HG03280 (cell line): ENCODE data around the gene SLC6A13.
"Not testable (repeated sequence)": the region's sequence is repeated elsewhere in the genome, so short reads cannot be mapped to it uniquely, and the experiment has no call there.

Source experiments
- ATAC-seq: cut with Tn5 transposase; IDR thresholded peaks from one replicate; pipeline ENCODE4 v1.9.1; 2021; ENCODE audit warnings: mild to moderate bottlenecking, moderate library complexity; ENCODE audit not compliant: unreplicated experiment

The SLC6A13 gene

DNA sequence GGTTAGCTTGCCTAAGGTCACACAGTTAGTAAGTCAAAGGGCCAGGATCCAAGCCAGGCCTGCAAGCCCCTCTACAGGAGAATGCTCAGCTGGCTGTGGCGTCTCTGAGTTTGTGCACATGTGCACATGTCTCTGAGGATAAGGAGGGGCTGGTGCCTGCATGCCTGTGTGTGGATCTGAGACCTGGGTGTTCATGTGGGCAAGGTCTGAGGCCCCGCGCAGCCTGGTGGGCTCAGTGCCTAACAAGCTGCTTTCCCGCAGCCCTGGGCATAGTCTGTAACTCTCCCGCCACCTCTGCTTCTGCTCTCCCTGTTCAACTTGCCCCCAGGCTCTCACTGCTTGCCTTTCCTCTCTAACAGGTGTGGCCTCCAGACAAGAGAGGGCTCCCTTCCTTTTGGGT lies 44.4 kb downstream of the SLC6A13 start:
- ATAC-seq, result no peak

DNA sequence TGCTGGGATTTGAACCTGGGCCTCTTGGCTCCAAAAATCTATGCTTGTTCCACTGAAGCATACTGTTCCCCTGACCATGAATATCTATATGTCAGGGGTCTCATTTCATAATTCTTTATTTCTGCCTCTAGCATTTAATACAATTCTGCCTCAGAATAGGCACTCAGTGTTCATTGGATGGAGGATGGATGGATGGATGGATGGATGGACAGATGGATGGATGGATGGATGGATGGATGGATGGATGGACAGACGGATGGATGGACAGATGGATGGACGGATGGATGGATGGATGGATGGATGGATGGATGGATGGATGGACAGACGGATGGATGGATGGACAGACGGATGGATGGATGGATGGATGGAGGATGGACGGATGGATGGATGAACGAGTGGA lies 45.6 kb downstream of the SLC6A13 start:
- not testable (repeated sequence) for ATAC-seq

DNA sequence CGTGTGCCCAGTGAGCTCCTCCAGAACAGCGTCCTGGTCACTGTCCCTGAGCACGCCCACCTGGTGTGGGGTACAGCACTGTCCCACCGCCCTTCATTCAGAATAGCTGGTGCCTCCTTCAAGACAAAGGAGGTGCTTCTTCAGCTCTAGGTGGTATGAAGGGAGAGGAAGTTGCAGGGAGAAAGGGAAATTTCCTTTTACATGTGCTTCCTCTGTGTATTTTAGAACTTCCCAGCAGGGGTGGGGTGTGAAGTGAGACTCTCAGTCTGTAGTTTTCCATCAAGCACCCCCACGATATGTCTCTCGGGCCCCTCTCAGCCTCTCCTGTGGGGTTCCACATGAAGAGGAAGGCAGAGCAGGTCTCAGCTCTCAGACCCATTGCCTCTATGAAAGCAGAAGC lies 47.5 kb downstream of the SLC6A13 start:
- no peak for ATAC-seq

DNA sequence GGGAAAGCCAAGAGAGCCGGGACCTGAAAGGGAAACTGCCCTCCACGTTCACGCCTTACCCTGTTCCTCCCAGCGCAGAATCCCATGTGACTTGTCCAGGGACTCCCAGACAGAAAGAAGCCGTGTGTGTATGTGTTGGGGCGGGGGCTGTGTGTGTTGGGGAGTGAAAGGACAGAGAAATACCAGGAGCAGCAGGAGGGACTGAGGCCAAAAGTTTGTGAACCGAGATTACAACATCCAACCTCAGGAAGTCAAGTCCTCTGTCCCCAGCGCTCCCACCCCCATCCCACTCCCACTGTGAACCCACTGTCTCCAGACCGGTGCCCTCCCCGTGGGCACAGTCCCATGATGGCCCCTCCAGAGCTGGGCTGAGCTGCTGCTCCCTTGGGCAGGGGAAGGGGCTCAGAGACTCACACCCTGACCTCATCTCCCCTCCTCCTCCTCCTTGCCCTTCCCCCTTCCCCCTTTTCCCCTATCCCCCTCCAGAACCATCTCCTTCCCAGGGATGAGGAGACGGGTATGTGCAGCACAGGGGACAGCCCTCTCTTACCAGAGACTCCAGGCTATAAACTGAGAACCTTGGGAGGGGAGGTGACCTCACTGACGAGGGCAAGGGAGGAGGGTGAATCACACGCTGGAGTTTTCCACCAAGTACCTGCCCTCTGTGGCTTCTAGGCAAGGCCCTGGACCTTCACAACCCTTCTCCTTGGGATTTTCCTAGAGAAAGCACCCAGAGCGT lies 48.5 kb downstream of the SLC6A13 start, which contains the start of gene SLC6A12:
Gene SLC6A12, minus strand, starts transcription at position 155 of the 739 bp plus-strand sequence. CDS start 4,171 bp downstream, outside the sequence.
- ATAC-seq, result no peak

DNA sequence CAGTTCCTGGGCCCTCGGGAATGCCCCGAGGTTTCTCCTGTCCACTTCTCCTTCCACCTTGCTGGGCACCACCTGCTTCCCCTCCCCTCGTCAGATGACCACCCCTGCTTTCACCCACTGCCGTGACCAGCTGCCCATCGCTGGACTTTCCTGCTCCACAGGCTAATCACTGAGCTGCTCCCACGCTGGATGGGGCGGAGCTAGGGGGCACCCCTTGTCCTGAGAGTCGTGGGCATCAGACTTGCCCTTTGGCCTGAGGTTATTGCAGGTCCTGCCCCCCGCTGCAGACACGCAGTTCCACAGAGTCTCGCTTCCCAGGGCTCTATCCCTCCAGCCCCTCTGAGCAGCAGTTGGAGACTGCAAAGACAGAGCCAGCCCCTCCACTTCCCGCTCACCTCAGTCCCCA lies 49.1 kb downstream of the SLC6A13 start:
- ATAC-seq, result no peak

DNA sequence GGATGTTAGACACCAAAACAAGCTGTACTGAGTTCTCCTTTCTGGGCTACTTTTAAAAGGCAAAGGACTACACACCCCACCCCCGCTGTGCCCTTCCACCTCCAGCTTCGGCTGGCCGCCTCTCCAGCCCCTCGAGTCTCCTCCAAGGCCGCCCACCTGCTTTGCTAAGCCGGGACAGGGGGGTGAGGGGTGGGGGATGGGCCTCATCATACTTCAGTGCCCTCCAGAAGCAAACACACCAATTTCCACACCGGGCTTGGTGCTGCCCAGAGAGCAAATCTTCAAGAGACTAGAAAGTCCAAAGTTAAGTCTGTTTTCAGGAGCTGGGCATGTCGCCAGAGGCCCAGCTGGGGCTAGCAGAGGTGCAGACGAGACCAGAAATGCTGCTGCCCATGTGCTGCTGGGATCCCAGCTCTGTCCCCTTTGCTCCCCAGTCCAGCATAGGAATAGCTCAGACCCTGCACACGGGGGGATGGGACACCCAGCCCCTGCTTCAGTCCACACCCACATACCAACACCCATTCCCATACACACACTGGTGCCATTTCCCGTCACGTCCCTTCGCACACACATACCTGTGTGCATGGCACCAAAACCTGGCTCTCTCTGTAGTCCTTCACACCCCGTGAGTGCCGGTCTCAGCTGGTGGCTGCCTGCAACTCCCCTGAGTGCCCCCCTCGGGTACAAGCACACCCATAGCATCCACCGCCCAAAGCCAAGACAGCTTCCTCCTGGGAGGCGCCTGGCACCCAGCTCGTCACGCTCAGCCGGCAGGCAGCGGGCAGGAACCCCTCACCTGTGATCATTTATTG lies 49.7 kb downstream of the SLC6A13 start:
- ATAC-seq, result no peak

DNA sequence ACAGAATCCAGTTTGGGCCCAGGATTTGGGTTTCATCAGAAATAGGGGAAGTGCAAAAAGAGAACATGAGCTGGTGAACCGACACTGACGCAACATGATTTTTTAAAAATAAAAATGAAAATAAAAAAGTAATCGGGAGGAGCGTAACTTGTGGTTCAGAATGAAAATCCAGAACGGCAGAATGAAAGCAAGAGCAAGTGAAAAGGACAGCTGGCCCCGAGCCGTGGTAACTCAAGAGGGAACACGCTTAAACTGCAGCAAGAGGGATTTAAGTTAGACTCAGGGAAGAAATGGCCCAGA lies 50.3 kb downstream of the SLC6A13 start:
- ATAC-seq, result no peak

DNA sequence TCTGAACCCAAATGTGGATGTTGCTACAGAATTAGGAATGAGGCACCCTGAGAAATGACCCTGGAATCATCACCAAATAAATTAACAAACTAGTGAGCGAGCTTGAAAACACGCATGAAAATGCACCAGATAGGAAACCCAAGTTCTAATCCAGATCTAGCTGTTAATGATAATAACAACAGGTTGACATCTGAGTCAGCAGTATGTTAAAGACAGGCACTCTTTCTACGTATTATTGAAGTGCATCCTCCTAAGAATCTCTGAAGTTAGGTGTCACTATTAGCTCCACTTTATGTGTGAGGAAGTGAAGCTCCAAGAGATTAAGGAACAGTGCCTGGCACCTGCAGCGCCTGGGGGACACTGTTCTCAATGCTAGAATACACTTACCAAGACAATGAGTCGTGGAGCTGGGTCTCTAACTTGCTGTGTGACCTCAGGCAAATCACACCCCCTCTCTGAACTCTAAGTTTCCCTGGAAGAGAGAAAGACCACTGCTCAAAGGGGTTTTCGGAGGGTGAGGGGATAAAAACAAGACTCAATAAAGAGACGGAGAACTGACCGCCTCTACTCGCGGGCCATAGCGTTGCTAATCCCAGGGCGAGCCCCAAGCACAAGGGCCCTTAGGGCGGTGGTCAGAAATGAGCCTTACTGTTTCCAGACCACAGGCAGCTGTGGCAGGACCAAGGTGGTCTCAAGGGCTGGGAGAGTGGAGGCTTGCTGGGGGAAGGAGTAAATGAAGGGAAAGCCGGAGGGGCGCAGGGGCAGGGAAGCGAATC lies 50.8 kb downstream of the SLC6A13 start:
- ATAC-seq, result no peak

DNA sequence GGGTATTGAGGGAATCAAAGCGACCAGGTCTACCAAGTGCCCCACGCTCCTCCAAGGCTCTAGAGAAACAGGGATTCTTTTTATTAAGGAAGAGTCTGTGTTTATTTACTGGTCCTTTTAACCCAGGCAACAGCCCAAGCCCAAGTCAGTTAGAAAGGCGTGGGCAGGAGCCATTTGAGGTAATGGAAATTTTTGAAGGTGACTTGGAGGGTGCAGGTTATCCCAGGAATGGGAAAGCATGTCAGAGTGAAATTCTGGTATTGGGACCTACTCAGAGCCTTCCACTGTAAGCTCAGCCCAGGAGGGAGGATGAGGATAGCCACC lies 51.5 kb downstream of the SLC6A13 start:
- ATAC-seq, result no peak

DNA sequence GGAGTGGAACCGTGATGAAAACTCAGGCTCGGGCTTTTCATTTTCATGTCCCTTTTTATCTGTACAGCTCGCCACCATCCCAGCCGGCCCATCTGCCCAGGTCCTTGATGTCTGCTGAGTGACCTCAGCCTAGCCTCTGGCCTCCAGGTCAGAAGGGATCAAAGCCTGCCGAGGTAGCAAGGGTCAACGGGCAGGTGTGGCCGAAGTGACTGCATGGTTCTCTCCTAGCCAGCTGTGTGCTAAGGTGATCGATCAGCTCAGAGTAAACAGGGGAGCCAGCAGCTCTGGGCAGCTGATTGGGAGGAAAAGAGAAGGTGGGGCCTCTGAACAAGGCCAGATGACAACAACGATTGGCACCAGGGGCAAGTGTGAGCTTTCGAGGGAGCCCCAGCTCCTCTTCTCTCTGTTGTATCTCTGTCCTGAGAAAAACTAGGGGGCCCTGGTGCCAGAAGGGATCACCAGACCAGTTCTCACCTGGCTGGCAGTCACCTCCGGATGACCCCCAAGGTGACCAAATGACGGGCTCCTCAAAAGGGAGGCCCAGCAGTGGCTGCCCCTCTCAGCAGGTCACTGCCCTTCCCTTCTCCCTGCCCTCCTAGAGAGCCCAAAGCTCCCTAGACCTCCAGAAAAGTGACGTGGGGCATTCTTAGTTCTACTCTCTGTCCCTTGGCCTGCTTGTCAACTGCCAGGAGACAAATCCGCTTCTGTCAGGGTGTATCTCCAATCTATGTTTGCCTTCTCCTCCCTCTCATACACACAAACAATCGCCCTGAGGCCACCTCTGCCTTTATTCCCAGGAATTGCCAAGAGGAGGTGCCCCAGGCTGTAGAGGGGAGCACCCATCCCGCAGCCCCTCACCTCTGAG lies 52.1 kb downstream of the SLC6A13 start:
- ATAC-seq, result no peak

DNA sequence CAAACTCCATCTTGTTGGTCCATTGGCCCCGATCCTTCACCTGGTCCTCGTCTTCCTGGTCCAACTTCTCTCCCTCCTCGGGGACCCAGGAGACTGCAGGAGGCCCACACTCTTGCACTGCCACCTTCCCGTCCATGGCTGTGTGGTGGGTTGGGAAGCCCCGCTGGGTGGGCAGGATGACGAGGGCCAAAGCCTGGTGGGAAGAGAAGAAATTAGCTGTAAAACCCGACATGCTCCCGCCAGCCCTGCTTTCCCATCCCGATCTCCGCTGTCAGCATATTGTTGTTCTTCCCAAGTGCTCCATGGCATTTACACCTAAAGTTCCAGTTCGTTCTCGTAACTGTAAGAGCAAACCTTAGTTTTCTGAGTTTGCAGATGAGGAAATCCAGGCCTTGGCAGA lies 52.8 kb downstream of the SLC6A13 start:
- ATAC-seq, result no peak

DNA sequence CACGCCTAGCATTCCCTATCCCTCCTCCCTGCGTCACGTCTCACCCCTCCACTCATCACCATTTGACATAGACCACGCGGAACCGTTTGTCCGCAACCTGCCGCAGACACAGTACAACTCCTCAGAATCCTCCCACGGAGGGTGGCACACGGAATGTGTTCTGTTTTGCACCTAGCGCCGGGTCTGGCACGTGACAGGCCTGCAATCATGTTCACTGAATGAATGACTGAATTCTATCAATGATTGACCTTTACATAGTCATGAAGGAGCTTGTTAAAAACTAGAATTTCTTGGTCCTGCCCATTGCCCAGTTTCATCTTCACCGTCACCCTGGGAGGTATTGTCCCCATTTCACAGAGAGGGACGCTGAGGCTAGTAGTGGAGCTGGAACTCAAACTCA lies 53.4 kb downstream of the SLC6A13 start:
- no peak for ATAC-seq

DNA sequence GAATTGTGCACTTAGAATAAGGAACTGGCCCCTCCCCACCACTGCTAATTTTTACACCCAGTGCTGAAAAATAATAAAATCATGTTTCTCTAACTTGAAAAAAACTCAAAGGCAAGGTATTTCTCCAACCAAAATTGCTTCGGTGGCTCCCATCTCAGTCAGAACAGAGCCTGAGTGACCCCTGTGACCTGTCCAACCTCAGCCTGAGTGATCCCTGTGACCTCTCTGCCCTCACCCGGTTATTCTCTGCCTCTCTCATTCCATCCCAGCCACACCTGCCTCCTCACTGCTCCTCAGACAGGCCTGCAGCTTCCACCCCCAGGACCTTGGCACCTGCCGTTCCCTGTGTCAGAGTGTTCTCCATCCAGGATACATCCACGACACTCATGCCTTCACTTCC lies 53.8 kb downstream of the SLC6A13 start:
- ATAC-seq, result no peak

DNA sequence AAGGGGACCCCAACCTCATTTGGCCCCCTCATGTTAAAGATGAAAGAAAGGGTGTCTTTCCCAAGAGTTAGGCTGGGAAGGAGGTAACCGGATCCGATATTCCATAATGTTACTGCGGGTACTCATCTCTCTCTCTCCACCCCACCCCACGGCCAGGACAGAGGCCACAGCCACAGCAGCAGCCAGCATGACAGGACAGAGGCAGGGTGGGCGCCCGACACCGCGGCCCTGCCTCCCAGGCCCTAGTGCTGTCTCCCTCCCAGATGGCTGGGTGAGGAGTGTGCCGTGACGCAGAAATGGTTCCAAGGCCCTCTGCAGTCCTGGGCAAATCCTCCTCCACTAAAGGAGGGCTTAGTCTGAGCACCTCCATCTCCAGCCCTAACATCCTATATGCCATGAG lies 54.8 kb downstream of the SLC6A13 start:
- ATAC-seq, result no peak

DNA sequence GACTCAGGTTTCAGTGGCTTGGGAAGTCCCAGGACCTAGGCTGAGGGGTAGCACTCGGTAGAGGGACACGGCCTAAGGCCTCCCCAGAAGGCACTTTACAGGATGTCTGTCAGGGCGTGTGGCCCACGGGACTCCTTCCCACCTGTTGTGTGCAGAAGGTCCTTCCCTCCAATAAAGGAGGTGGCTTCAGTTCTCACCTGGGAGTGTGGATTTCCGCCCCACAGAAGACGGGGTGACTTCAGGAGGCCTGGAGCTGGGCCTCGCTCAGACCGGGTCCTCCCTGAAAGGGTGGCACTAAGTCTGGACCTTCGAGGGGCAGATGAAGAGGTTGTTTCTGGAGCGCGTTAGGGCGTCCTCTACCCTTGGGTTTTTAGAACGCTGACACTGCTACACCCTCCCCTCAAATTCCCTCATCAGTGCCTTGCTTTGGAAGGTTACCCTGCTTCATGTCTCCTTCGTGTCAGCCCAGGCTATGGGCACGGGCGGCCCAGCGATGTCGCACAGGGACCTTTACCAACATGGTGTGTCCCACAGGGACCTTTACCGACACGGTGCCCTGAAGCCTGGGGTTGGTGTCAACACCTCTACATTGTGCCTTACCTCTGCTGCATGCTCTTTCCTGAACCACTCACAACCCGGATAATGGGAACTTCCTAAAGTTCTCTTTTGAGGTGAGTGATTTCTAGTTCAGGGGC lies 55.7 kb downstream of the SLC6A13 start:
- ATAC-seq, result no peak

DNA sequence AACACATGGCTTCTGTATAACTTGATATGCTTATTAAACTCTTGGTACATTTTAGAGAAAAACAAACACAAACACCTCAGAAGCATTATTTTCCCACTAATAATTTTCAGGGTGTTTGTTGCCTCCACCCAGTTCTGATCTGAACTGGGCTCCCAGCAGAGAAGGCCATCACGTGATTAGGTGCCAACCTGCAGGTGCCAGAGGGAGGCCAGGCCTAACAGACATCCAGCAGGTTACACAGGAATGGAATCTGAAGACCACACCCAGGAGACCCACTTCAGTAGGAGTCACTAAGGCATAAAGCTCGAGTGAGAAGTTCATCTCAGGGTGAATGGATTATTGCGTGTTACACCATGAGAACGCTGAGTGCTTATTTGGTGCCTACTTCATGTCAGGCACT lies 57.6 kb downstream of the SLC6A13 start:
- ATAC-seq, result no peak

DNA sequence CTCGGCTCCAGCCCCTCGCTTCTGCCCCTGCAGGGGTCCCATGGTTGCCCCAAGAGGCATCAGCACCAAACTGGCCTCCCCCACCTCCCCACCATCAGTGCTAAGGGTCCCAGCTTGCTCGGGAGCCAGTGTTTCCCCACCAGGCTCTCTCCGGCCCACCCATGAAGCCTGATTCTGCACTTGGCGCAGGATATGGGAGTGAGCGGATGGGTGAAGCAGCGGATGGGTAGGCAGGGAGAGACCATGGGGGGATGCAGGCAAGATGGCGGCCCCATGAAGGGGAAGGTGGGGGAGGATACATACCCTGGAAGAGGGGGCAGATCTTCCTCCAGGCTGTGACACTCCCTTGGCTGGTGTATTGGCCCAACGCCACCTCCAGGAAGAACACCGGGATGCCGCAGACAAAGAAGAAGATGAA lies 58.4 kb downstream of the SLC6A13 start:
- ATAC-seq, result no peak

DNA sequence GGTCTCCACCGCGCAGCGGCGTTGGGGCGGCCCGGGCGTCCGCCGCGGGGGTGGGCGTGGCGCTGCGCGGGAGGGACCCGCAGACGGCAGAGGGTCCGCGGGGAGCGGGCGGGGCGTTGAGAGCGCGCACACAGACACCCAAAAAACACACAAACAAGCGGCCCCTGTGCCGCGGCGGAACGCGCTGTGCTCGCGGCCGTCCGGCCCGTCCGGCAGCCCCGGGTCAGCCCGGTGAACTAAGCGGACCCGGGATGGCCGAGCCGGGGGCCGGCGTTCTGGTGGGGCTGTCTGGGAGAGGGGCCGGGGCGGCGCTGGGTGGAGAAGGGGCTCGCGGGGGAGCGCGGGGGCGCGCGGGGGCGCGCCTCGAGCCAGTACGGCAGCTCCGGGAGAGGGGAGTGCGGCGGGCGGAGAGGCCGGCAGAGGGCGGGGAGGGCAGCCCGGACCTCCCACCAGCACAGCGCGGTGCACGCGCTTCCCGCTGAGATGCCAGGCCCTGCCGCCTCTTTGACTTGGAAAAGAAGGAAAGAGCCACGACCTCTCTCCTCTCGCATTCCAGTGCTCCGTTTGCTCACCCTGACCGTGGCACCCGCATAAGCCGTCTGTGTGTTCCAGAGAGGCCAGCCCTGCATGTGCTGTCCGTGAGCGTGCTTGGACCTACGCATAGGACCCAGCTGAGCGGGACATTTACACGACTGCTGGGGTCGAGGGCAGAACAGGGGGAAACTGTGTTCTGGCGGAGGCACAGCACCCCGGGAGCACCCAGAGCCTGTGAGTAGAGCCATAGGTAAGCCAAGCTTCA lies 59.0 kb downstream of the SLC6A13 start:
- ATAC-seq, result no peak

DNA sequence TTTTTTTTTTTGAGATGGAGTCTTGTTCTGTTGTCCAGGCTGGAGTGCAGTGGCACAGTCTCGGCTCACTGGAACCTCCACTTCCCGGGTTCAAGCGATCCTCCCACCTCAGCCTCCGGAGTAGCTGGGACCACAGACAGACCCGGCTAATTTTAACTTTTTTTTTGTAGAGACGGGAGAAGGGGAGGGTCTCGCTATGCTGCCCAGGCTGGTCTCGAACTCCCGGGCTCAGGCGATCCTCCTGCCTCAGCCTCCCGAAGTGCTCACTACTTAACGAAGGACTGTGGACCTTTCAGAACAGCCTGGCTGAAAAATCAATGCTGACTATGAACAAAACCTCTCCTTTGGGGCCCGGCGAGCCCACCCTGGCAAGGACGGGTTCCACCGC lies 59.6 kb downstream of the SLC6A13 start:
- ATAC-seq, result no peak
